Activated CD8-positive, alpha-beta memory T cell treated with anti-CD3 and anti-CD28 coated beads for 1 hour (primary cell): Measurements from ENCODE around the gene OR10G8.
A peak's percentile ranks its signal among the peaks of the same experiment; 100 is the strongest.
"Not testable (repeated sequence)": the region's sequence is repeated elsewhere in the genome, so short reads cannot be mapped to it uniquely, and the experiment has no call there.

Source experiments
- DNase-seq, 2 donors: peaks; one replicate each; pipeline ENCODE4 v3.0.0-alpha.2; 2020; ENCODE audit warnings: low read depth in 1 of 2; ENCODE audit errors: extremely low read depth in 1 of 2

The OR10G8 gene, protein sequence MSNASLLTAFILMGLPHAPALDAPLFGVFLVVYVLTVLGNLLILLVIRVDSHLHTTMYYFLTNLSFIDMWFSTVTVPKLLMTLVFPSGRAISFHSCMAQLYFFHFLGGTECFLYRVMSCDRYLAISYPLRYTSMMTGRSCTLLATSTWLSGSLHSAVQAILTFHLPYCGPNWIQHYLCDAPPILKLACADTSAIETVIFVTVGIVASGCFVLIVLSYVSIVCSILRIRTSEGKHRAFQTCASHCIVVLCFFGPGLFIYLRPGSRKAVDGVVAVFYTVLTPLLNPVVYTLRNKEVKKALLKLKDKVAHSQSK

DNA sequence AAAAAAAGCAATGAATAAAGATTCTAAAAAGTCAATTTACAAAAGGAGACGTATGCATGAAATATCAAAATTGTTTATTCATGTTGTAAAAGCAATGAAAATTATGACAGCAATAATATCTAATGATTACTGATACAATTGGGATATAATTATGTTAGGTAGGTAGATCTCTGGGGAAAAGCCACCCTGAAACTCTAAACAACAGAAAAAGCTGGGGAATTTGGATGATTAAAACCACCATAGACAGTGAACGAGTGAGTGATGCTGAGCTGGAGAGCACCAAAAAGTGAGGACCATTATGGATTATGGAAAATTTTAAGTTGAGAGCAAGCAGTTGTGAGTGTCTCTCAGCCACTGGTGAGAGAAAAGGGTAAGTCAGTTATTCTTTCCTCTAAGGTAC is at the start of gene OR10G8:
Gene OR10G8 (plus strand): TSS at position 301 of the 400 bp plus-strand sequence. CDS start 2,825 bp downstream, outside the sequence.
- no peak for DNase-seq

DNA sequence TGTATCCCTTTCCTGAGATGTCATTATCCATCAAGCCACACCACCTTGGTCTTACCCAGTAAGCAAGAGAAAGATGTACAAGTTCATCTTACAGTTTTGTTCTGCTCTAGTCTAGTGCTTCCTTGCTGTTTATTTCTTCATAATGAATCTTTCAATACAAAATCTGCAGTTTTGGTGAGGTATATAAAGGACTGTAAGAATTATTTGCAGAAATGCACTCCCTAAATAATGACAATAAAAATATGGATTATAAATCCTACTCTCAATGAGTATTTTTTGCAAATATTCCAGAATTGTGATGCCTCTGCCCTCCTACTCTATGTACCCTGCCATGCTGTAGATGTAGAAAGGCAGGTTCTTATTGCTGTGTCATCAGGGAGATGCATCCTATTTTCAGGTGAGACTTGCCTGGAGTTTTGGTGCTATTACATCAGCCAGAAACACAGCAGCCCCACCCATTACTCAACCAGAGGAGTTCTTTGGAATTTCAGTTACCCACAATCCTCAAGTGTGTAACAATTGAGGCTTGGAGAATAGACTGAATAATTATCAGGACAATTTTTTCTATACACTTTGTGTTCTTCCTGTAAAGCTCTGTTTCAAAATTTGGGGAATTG is 48.8 kb upstream of the OR10G8 start, which contains the start of gene OR10S1:
Gene OR10S1 (minus strand): TSS at position 51 of the 617 bp plus-strand sequence. CDS start 117 bp downstream, outside the sequence.
- DNase-seq, result no peak

DNA sequence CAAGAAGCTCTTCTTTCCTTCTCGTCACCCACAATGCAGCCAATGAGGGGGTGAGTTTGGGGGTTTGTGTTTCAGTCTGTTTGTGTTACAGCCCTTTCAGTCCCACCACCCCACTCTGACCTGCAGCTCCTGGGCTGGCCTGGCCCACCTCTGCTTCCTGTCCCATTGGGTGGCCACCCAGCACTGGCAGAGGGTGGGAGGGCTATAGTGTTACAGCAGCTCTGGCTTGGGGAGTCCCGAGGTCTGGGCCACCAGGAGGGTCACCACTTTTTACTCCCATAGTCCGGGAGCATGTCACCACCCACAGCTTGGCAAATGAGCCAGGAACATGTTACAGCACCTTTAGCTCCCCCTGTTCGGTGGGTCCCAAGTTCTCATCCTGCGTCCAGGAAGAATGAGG is 47.3 kb upstream of the OR10G8 start:
- DNase-seq, result no peak

DNA sequence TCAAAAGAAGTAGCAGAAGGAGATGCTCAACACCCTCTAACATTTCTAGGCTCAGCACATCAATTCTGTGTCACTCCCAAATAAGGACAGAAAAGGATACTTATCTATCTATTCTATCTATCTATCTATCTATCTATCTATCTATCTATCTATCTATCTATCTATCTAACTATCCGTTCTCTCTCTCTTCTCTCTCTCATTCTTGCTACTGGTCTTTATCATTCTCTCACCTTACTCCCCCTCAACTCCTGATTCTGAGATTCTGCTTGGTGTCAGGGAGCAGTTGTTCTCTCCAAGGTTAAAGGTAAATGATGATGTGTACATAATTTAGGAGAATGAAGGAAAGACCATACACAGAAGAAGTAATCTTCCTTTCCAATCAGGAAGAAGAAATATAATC is 31.5 kb upstream of the OR10G8 start, which contains the start of gene OR10G6:
Gene OR10G6 (minus strand): TSS at position 43 of the 400 bp plus-strand sequence. CDS start 0 bp downstream, at position 43.
- DNase-seq, result no peak

DNA sequence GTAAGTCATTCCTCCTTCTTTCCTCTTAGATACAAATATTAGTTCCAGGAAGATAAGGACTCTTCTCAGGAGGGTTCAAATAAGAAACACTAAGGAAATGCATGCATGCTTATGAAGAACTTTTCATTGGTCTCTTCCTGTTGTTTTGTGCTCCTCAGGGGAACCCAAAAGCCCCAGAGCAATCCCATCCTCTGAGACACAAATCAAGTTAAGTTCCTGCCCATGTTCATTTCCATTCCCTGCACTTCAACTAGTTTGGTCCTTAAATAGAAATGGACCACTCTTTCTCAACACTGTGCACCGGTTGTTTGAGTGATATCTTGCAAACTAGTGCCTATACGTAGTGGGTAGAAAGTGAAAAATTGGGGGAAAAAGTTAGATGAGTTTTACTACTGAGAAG is 13.9 kb upstream of the OR10G8 start, which contains the start of gene OR10G4:
Gene OR10G4 (plus strand): TSS at position 301 of the 400 bp plus-strand sequence. CDS start 2,578 bp downstream, outside the sequence.
- no peak for DNase-seq

DNA sequence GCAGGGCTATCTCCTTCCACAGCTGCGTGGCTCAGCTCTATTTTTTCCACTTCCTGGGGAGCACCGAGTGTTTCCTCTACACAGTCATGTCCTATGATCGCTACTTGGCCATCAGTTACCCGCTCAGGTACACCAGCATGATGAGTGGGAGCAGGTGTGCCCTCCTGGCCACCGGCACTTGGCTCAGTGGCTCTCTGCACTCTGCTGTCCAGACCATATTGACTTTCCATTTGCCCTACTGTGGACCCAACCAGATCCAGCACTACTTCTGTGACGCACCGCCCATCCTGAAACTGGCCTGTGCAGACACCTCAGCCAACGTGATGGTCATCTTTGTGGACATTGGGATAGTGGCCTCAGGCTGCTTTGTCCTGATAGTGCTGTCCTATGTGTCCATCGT is 10.8 kb upstream of the OR10G8 start:
- DNase-seq, result not testable (repeated sequence)

DNA sequence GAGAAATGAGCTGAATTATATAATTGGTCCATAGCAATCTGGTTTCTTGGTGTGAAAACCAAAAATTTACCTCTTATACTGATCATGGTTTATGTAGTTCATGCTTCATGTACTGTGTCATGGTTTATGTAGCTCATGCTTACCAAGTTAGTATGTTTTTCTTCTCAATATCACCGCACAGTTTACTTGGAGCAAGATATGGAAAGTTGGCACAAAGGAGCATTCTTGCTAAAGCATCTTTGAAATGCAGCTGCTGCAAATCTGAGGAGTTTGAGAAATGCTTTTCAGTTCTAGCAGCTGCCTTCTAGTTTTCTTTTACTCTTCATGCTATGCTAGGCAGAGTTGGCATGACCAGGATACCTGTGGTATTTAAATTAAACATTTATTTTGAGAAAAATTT is 10.1 kb downstream of the OR10G8 start:
- no peak for DNase-seq

DNA sequence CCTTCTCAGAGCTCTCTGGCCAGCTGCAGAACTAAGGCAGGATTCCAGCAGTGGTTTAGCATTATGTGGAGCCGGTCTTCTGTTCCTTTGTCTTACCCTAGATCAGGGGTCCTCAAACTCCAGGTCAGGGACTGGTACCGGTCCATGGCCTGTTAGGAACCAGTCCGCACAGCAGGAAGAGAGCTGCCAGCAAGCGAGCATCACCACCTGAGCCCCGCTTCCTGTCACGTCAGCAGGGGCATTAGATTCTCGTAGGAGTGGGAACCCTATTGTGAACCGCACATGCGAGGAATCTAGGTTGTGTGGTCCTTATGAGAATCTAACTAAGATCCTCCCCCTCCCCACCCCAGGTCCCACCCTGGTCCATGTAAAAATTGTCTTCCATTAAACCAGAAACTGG is 13.0 kb downstream of the OR10G8 start:
- DNase-seq, result no peak

DNA sequence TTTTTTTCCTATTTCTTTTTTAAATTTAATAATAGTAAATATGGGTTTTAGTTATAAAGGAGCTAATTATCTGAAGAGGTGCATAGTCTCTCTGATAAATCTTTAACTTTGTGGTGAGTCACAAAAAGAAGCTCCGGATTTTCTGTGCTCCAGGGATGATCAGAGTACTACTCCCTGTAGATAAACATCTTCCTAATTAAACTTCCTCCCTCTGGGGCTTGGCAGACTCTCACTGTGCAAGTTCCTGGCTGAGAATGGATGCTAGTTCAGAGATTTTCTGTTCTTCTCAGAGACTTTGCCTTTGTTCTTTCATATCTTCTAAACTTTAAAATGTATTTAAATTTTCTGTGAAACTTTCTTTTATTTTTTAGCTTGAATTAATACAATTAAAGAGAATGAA is 14.7 kb downstream of the OR10G8 start, which contains the start of gene OR10G7:
Gene OR10G7 (minus strand): TSS at position 72 of the 400 bp plus-strand sequence. CDS start 2,324 bp downstream, outside the sequence.
- DNase-seq, result no peak

DNA sequence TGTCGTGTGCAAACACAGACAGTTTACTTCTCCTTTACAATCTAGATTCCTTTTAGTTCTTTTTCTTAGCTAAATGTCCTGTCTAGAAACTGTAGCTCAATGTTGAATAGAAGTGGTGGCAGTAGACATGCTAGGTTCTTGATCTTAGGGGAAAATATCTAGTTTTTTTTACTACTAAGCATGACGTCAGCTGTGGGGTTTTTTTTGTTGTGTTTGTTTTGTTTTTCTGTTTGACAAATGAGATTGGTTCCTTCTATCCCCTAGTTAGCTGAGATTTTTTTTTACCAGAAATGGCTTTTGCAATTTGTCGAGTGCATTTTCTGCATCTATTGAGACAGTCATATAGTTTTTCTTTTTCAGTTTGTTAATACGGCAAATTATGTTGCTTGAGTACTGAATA is 16.8 kb downstream of the OR10G8 start:
- no peak for DNase-seq

DNA sequence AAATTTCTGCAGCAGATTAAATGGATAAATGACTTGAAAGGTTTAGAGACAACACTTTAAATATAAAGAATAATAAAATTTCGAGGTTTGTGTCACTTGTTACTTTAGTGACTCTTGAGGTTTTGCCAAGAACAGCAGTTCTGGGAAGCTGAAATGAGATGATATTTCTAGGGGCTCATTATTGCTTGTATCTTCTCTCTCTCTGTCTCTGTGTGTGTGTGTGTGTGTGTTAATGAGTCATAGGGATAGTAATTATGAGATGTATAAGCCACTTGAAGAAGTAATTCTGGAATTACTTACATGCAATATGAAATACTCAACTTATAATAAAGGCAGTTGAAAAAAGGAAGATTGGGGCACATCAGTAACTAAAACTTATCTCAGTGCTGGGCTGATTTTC is 24.1 kb downstream of the OR10G8 start:
- DNase-seq, result no peak

DNA sequence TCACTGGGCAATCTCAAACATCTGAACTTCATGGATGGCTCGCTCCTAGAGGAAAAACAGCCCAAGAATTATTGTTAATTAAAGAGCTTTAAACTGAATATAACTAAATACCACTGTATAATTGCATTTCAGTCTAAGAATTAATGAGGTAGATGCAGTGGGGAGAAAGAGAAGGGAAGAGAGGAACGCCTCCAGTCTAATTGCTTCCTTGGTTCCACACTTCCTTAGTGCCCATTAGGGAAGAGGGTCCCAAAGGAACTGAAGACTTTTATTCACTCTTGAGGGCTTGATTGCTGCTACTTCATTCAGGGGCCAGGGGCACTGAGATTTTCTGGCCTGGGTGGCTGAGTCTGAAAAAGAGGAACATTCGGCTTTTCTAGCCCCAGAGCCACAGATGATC is 26.4 kb downstream of the OR10G8 start:
- no peak for DNase-seq

DNA sequence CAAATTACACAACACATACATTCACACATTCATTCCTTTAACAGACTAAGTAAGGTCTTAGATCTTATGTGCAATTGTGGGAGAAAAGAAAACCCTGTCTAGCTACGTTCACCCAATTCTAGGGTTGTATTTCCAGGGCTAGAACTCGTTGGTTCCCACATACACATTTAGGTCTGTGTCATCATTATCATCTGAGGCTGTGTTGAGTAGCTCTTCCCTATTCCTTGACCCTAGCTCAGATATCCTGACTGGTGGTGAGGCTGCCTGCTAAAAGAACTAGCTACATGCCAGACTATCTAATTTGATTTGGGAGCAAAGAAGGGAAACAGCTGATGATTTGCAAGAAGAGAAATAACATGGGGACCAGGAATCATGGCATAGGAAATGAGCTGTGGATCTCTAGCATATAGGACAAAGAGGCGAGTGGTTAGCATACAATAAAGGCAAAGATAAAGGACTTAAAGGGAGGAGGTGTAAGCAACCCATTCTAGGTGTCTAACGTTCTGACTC is 42.1 kb downstream of the OR10G8 start:
- DNase-seq, result no peak

DNA sequence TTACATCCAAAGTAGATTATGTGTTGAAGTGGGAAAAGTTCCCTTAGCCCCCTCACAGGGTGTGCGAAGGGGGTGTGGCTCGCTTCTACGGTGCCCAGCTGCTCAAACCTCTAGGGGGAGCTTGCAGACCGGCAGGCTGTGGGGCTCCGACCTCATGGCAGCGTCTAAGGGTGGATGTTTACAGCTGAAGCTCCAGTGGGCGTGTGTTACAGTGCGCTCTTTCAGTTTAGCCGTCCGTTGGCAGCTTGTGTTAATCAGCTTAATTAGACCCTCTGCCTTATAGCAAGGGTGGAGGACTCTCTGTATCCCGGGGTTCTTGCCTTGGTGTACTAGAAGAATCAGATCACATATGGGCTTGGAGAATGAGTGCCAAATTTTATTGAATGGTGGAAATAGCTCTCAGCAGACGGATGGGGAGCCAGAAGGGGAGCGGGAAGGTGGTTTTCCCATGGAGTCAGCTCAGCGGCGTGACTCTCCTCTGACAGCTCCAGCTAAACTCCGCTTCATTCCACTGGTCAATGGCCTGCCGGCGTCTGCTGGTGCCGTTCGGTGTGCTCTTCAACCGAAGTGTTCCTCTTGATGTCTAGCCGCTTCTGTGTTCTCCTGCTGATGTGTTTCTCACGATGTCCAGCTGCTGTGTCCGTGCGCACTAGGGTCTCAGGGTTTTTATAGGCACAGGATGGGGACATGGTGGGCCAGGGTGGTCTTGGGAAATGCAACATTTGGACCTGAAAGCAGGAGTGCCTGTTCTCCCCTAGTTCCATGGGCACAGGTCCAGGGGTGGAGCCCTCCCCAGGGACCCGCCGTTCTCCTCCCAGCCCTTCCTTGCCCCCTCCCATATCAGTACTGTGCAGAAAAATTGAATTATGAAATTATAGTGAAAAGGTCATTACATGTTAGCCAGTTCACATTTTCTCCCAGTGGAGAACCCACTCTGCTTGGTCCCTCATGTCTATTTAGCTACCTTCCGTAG is 43.1 kb downstream of the OR10G8 start:
- no peak for DNase-seq

DNA sequence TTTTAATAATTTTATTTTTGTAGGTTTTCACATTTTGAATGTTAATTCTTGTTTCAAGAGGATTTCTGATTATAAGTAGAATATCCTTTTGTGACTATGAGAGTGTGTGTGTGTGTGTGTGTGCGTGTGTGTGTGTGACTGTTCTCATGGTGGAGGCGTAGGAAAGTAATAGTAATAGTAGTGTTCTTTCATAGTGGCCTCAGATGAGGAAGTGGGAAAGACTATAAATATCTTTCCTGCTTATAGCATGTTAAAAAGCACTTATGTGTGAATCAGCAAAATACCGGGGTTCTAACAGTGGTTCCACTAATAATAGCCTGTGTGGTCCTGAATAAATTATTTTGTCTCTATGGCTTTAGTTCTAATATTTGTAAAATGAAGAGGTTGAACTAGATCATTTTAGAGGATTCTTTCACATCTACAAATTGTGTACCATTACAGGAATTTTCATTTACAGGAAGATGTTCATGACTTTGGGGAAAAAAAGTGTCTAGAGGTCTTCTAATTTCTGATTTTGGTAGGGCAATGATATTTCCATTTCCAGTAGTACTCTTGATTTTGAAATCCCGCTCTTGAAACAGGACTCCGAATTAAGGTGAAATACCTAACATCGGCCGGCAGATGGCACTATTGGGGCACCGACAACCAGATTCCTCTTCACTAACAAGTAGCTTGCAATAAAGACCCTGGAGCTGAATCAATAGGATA is 44.5 kb downstream of the OR10G8 start:
- DNase-seq, result peak; percentile 5 to 44

DNA sequence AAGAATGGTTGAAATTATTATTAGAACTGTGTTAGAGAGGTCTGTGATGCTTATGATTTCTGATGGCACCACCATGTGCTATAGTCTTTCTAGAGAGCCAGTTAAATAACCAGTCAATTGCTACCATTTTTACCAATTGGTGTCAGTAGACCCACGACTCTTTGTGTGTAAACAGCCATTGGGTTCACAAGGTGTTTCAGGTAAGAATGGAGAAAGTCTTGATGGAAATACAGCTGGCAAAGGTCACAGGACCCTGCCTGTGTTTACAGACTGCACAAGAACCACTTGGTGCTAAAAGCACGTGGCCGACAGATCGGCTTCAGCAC is 45.0 kb downstream of the OR10G8 start:
- DNase-seq, result no peak

DNA sequence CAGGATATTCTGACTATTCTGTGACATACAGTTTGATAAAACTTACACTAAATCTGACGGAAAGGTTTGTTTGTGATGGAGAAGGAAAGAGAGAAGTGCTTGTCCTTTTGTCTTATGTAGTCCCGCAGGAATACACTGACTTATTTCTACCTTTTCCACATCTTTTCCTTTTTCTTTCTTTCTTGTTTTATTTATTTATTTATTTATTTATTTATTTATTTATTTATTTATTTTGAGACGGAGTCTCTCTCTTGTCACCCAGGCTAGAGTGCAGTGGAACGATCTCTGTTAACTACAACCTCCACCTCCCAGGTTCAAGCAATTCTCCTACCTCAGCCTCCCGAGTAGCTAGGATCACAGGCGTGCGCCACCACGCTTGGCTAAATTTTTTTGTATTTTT is 45.5 kb downstream of the OR10G8 start:
- no peak for DNase-seq

DNA sequence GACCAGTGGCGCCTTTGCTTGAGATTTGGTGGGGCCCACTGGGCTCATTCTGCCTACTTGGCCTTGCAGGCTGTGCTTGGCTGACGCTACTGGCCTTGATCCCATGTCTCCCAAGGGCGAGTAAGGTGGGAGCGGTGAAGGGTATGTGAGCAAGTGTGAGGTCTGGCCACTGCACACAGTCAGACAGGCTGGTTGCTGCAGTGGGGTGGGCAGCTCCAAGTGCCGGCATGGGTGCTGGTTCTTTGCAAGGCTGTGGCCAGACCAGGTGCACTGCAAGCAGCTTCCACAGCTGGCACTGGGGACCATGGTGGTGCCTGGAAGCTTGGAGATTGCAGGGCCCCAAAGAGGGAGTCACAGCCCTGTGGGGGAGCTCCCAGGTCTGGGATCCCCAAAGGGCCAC is 48.0 kb downstream of the OR10G8 start:
- no peak for DNase-seq

DNA sequence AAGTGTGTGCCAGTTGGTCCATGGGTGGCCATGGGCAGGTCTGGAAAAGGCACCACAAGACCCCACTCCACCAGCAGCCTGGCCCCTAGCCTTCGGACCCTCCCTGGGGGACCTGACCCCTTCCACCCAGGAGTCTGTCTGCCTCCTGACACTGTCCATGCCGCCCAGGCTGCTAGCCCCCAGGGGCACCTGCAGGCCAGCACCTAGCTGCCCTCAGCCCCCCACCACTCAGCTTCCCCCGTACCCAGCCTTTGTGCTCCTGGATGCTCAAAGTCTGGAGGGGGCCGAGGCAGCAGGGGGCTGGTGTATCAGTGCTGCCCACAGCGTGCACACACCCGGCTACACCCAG is 48.9 kb downstream of the OR10G8 start:
- DNase-seq, result no peak
